Liver (tissue), 9 donors: ENCODE results near the gene ZNF532. TPM values are rescaled to one million over a fixed set of nuclear protein-coding genes. Genes with fewer than 3 reads are reported as not detected.

ENCODE experiments used
- DNase-seq: peaks from one replicate; pipeline ENCODE4 v3.0.0-alpha.2; 2017; ENCODE audit warnings: low spot score
- H3K27ac ChIP-seq, 2 donors: one replicate each; pipeline ENCODE4 v1.7.0; 2013; ENCODE audit warnings: inconsistent platforms in 2 of 2, low read length in 2 of 2, control low read depth in 1 of 2, low read depth in 1 of 2, mild to moderate bottlenecking in 1 of 2
- H3K27me3 ChIP-seq, 4 donors: one replicate each; pipeline versions ENCODE4 v1.6.1 to v1.7.0; 2013; ENCODE audit warnings: low read length in 3 of 4, inconsistent platforms in 1 of 4, mild to moderate bottlenecking in 1 of 4, moderate library complexity in 1 of 4; ENCODE audit not compliant: control insufficient read depth in 4 of 4, insufficient read depth in 4 of 4
- H3K36me3 ChIP-seq, 4 donors: one replicate each; pipeline versions ENCODE4 v1.6.1 to v1.7.0; 2013; ENCODE audit warnings: low read length in 3 of 4, mild to moderate bottlenecking in 3 of 4, low read depth in 1 of 4, moderate library complexity in 1 of 4; ENCODE audit not compliant: control insufficient read depth in 4 of 4, insufficient read depth in 3 of 4
- H3K4me1 ChIP-seq, 4 donors: one replicate each; pipeline versions ENCODE4 v1.6.1 to v1.7.0; 2013; ENCODE audit warnings: low read length in 3 of 4, mild to moderate bottlenecking in 3 of 4, moderate library complexity in 1 of 4; ENCODE audit not compliant: control insufficient read depth in 4 of 4, insufficient read depth in 4 of 4
- H3K4me3 ChIP-seq, 3 donors: one replicate each; pipeline versions ENCODE4 v1.6.1 to v1.7.0; 2013; ENCODE audit warnings: low read length in 3 of 3, control low read depth in 1 of 3, low read depth in 1 of 3, mild to moderate bottlenecking in 1 of 3
- H3K9ac ChIP-seq, 2 donors: one replicate each; pipeline ENCODE4 v1.7.0; 2013; ENCODE audit warnings: low read length in 2 of 2, mild to moderate bottlenecking in 2 of 2, moderate library complexity in 2 of 2, control low read depth in 1 of 2, low read depth in 1 of 2
- H3K9me3 ChIP-seq, 4 donors: one replicate each; pipeline versions ENCODE4 v1.6.1 to v1.7.0; 2013; ENCODE audit warnings: low read length in 3 of 4; ENCODE audit not compliant: control insufficient read depth in 4 of 4
- EGR1 ChIP-seq, 2 donors: IDR thresholded peaks; 2 replicates each; pipeline ENCODE4 v1.6.1; 2016 to 2018; ENCODE audit warnings: antibody characterized with exemption in 2 of 2, low read depth in 2 of 2
- FOXA2 ChIP-seq: IDR thresholded peaks from 2 replicates; pipeline ENCODE4 v1.6.1; 2016; ENCODE audit warnings: antibody characterized with exemption
- GABPA ChIP-seq, 2 donors: IDR thresholded peaks in 1 of 2; conservative IDR thresholded peaks in 1 of 2; 2 replicates each; pipeline ENCODE4 v1.6.1; 2016; ENCODE audit warnings: antibody characterized with exemption in 2 of 2, mild to moderate bottlenecking in 1 of 2, moderate library complexity in 1 of 2
- HNF4A ChIP-seq, 2 donors: conservative IDR thresholded peaks; 2 replicates each; pipeline ENCODE4 v1.6.1; 2016; ENCODE audit warnings: antibody characterized with exemption in 2 of 2, mild to moderate bottlenecking in 2 of 2
- HNF4G ChIP-seq: IDR thresholded peaks from 2 replicates; pipeline ENCODE4 v1.6.1; 2016; ENCODE audit warnings: antibody characterized with exemption
- JUND ChIP-seq, 2 donors: IDR thresholded peaks; 2 replicates each; pipeline ENCODE4 v1.6.1; 2016; ENCODE audit warnings: antibody characterized with exemption in 2 of 2
- NR2F2 ChIP-seq: IDR thresholded peaks from 2 replicates; pipeline ENCODE4 v1.6.1; 2016; ENCODE audit warnings: antibody characterized with exemption
- RAD21 ChIP-seq, 2 donors: IDR thresholded peaks; 2 replicates each; pipeline ENCODE4 v1.6.1; 2016; ENCODE audit warnings: antibody characterized with exemption in 2 of 2, mild to moderate bottlenecking in 2 of 2
- RXRA ChIP-seq, 2 donors: IDR thresholded peaks; 2 replicates each; pipeline ENCODE4 v1.6.1; 2017 to 2018; ENCODE audit warnings: antibody characterized with exemption in 2 of 2, mild to moderate bottlenecking in 1 of 2
- TAF1 ChIP-seq: conservative IDR thresholded peaks from 2 replicates; pipeline ENCODE4 v1.6.1; 2016; ENCODE audit warnings: antibody characterized with exemption, mild to moderate bottlenecking
- YY1 ChIP-seq: IDR thresholded peaks from 2 replicates; pipeline ENCODE4 v1.6.1; 2016; ENCODE audit warnings: antibody characterized with exemption, mild to moderate bottlenecking
- WGBS: extraction: QIAGEN DNeasy Blood & Tissue Kit; methylation state at CpG from one replicate; pipeline ENCODE4 v1.1.7; 2013; 5-methylcytosine and 5-hydroxymethylcytosine counted together
- polyA plus RNA-seq, 2 donors: library from polyadenylated mRNA; stranded (reverse) in 1 of 2; unstranded in 1 of 2; fragments of 200-250 nt in 1 of 2; fragments of >200 nt in 1 of 2; fragmentation: Nextera tagmentation in 1 of 2; extraction: Ambion mirVana in 1 of 2; gene quantifications; one replicate each; pipeline versions ENCODE4 v1.2.1 to v1.2.3, GENCODE V29; 2013 to 2015
- total RNA-seq, 2 donors: library from RNA; depleted of rRNA; stranded (reverse); fragments of >200 nt; gene quantifications; one replicate each; pipeline ENCODE4 v1.2.3, GENCODE V29; 2014
- TF ChIP-seq, protein P1 (sequence below): IDR thresholded peaks from 2 replicates; pipeline ENCODE4 v1.6.1; 2016; ENCODE audit warnings: antibody characterized with exemption
- TF ChIP-seq, protein P2 (sequence below): IDR thresholded peaks from 2 replicates; pipeline ENCODE4 v1.6.1; 2016; ENCODE audit warnings: antibody characterized with exemption
- TF ChIP-seq, protein P3 (sequence below): fragments of 150-350 bp; IDR thresholded peaks from 2 replicates; pipeline ENCODE4 v1.5.1; 2017; ENCODE audit warnings: improper control_type of control experiment, low read depth, low read length; ENCODE audit not compliant: missing input control
- TF ChIP-seq, protein P4 (sequence below): IDR thresholded peaks from 2 replicates; pipeline ENCODE4 v1.6.1; 2016; ENCODE audit warnings: antibody characterized with exemption
- TF ChIP-seq, protein P5 (sequence below): IDR thresholded peaks from 2 replicates; pipeline ENCODE4 v1.6.1; 2016; ENCODE audit warnings: antibody characterized with exemption, mild to moderate bottlenecking
- donor health status: healthy.
- donor health status: healthy.
- donor health status: healthy.
- donor health status: healthy.
- donor health status: healthy.

ZNF532 gene
- total and polyA plus RNA-seq, 4 donors = 0.68 to 5.6 (median 2.5) TPM

DNA sequence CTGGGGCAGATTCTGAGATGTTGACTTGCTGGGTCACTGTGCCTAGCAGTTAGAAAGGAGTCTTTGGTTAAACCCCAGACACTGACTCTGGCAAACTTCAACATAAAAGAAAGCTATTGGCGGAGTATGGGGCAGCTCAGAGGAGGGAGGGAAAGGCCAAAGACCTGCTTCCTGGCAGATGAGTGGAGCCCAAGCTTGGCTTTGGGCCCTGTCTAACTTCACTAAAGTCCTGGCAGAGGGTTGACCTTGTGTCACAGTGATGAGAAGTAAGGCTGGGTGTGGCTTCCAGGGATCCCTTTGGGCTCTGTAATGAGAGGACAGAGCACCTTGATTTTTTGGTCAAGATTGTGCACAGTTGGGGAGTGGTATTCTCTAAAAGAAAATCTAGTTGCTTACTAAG is 145.2 kb downstream of the ZNF532 start (continued):
- TF ChIP-seq, protein P1, sequence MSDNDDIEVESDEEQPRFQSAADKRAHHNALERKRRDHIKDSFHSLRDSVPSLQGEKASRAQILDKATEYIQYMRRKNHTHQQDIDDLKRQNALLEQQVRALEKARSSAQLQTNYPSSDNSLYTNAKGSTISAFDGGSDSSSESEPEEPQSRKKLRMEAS = no peak
- TF ChIP-seq HNF4A (conservative IDR thresholded peaks at IDR 0.05) = no peak
- TF ChIP-seq, protein P2, sequence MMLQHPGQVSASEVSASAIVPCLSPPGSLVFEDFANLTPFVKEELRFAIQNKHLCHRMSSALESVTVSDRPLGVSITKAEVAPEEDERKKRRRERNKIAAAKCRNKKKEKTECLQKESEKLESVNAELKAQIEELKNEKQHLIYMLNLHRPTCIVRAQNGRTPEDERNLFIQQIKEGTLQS = no peak
- TF ChIP-seq, protein P3, sequence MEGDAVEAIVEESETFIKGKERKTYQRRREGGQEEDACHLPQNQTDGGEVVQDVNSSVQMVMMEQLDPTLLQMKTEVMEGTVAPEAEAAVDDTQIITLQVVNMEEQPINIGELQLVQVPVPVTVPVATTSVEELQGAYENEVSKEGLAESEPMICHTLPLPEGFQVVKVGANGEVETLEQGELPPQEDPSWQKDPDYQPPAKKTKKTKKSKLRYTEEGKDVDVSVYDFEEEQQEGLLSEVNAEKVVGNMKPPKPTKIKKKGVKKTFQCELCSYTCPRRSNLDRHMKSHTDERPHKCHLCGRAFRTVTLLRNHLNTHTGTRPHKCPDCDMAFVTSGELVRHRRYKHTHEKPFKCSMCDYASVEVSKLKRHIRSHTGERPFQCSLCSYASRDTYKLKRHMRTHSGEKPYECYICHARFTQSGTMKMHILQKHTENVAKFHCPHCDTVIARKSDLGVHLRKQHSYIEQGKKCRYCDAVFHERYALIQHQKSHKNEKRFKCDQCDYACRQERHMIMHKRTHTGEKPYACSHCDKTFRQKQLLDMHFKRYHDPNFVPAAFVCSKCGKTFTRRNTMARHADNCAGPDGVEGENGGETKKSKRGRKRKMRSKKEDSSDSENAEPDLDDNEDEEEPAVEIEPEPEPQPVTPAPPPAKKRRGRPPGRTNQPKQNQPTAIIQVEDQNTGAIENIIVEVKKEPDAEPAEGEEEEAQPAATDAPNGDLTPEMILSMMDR = no peak

DNA sequence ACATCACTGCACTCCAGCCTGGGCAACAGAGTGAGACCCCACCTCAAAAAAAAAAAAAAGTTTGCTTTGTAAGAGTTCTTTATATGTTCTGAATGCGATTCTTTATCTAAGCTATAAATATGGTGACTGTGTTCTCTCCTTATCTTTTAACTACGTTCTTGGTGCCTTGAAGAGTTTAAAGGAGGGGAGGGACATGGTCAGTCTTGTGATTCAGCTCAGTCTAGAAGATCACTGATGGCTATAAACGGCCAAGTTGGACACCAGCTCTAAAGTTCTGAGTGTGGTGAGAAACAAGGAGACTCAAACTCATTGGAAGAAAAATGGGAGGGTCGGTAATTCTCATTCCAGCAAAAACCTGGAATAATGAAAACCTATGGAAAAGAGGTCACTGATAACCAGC is 146.6 kb downstream of the ZNF532 start:
- H3K9ac ChIP-seq = no peak overlapping the region

More for the DNA sequence above, 146.6 kb downstream of the ZNF532 start:
- Histone ChIP-seq H3K4me3 (no peak overlapping the region), H3K4me1 (no peaks in the 10 kb centered on the region), H3K9me3 (no peaks in the 10 kb centered on the region), H3K27ac (no peak overlapping the region), H3K36me3 (no peaks in the 10 kb centered on the region), H3K27me3 (no peaks in the 10 kb centered on the region)
- TF ChIP-seq, protein P4, sequence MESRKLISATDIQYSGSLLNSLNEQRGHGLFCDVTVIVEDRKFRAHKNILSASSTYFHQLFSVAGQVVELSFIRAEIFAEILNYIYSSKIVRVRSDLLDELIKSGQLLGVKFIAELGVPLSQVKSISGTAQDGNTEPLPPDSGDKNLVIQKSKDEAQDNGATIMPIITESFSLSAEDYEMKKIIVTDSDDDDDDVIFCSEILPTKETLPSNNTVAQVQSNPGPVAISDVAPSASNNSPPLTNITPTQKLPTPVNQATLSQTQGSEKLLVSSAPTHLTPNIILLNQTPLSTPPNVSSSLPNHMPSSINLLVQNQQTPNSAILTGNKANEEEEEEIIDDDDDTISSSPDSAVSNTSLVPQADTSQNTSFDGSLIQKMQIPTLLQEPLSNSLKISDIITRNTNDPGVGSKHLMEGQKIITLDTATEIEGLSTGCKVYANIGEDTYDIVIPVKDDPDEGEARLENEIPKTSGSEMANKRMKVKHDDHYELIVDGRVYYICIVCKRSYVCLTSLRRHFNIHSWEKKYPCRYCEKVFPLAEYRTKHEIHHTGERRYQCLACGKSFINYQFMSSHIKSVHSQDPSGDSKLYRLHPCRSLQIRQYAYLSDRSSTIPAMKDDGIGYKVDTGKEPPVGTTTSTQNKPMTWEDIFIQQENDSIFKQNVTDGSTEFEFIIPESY = no peak
- TF ChIP-seq EGR1 (IDR thresholded peaks at IDR 0.05; ENCODE audit: low read depth in 2 of 2) = no peak
- TF ChIP-seq, protein P3 = no peak
- TF ChIP-seq, protein P5, sequence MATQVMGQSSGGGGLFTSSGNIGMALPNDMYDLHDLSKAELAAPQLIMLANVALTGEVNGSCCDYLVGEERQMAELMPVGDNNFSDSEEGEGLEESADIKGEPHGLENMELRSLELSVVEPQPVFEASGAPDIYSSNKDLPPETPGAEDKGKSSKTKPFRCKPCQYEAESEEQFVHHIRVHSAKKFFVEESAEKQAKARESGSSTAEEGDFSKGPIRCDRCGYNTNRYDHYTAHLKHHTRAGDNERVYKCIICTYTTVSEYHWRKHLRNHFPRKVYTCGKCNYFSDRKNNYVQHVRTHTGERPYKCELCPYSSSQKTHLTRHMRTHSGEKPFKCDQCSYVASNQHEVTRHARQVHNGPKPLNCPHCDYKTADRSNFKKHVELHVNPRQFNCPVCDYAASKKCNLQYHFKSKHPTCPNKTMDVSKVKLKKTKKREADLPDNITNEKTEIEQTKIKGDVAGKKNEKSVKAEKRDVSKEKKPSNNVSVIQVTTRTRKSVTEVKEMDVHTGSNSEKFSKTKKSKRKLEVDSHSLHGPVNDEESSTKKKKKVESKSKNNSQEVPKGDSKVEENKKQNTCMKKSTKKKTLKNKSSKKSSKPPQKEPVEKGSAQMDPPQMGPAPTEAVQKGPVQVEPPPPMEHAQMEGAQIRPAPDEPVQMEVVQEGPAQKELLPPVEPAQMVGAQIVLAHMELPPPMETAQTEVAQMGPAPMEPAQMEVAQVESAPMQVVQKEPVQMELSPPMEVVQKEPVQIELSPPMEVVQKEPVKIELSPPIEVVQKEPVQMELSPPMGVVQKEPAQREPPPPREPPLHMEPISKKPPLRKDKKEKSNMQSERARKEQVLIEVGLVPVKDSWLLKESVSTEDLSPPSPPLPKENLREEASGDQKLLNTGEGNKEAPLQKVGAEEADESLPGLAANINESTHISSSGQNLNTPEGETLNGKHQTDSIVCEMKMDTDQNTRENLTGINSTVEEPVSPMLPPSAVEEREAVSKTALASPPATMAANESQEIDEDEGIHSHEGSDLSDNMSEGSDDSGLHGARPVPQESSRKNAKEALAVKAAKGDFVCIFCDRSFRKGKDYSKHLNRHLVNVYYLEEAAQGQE = no peak
- TF ChIP-seq HNF4A (conservative IDR thresholded peaks at IDR 0.05) = no peak
- no peak for TF ChIP-seq YY1
- TF ChIP-seq RAD21 (IDR thresholded peaks at IDR 0.05) = no peak
- TF ChIP-seq, protein P2 = no peak
- TF ChIP-seq JUND (IDR thresholded peaks at IDR 0.05) = no peak
- no peak for TF ChIP-seq TAF1
- TF ChIP-seq FOXA2 = no peak
- no peak for TF ChIP-seq GABPA (IDR thresholded peaks at IDR 0.05 in 1 of 2, conservative IDR thresholded peaks at IDR 0.05 in 1 of 2)
- TF ChIP-seq HNF4G = no peak
- TF ChIP-seq RXRA (IDR thresholded peaks at IDR 0.05) = no peak
- TF ChIP-seq NR2F2 = no peak
- 74% methylated on average over 4 of the region's 4 CpGs for WGBS
- no peak for DNase-seq
